NCI-H146 treated with DMSO at 0.1 percent for 48 hours (cell line): Measurements from ENCODE around the gene DYNLRB1.
"Not testable (repeated sequence)": the region's sequence is repeated elsewhere in the genome, so short reads cannot be mapped to it uniquely, and the experiment has no call there.

ENCODE experiments used
- DNase-seq: peaks from one replicate; lab custom pipeline; 2025; ENCODE audit not compliant: unreplicated experiment; lab: John Stamatoyannopoulos, UW

The DYNLRB1 gene

GRCh38 chr20:34511891-34512265 lies 4.3 kb upstream of the DYNLRB1 start:
- no peak for DNase-seq

- no peak for DNase-seq
Measured at GRCh38 chr20:34512266-34512954, 3.8 kb upstream of the DYNLRB1 start.

GRCh38 chr20:34512955-34513419 lies 3.2 kb upstream of the DYNLRB1 start:
- DNase-seq = no peak

GRCh38 chr20:34514034-34514433 lies 2.2 kb upstream of the DYNLRB1 start:
- not testable (repeated sequence) for DNase-seq

GRCh38 chr20:34514897-34515483 lies 1.2 kb upstream of the DYNLRB1 start:
- DNase-seq = no peak

- peak; percentile 47 for DNase-seq
Measured at GRCh38 chr20:34515484-34516246, 557 bp upstream of the DYNLRB1 start.

GRCh38 chr20:34517114-34517505 lies 888 bp downstream of the DYNLRB1 start:
- no peak for DNase-seq

- not testable (repeated sequence) for DNase-seq
Measured at GRCh38 chr20:34518863-34519262, 2.6 kb downstream of the DYNLRB1 start.

GRCh38 chr20:34519841-34520240 lies 3.6 kb downstream of the DYNLRB1 start:
- not testable (repeated sequence) for DNase-seq

GRCh38 chr20:34522969-34523871 lies 7.0 kb downstream of the DYNLRB1 start:
- DNase-seq = no peak

GRCh38 chr20:34524426-34524825 lies 8.2 kb downstream of the DYNLRB1 start:
- DNase-seq = no peak

- no peak for DNase-seq
Measured at GRCh38 chr20:34525342-34525708, 9.1 kb downstream of the DYNLRB1 start.

- DNase-seq = no peak
Measured at GRCh38 chr20:34525709-34526416, 9.6 kb downstream of the DYNLRB1 start.

- no peak for DNase-seq
Measured at GRCh38 chr20:34526466-34526865, 10.2 kb downstream of the DYNLRB1 start.

GRCh38 chr20:34527016-34527415 lies 10.8 kb downstream of the DYNLRB1 start:
- DNase-seq = no peak

- no peak for DNase-seq
Measured at GRCh38 chr20:34528921-34529297, 12.7 kb downstream of the DYNLRB1 start.

GRCh38 chr20:34529742-34530141 lies 13.5 kb downstream of the DYNLRB1 start:
- no peak for DNase-seq

GRCh38 chr20:34530342-34530741 lies 14.1 kb downstream of the DYNLRB1 start:
- DNase-seq = no peak

- no peak for DNase-seq
Measured at GRCh38 chr20:34531608-34532265, 15.5 kb downstream of the DYNLRB1 start.

- no peak for DNase-seq
Measured at GRCh38 chr20:34532320-34532719, 16.1 kb downstream of the DYNLRB1 start.
